ENCODE measurements around the gene CTTNBP2.

CTTNBP2 gene

DNA sequence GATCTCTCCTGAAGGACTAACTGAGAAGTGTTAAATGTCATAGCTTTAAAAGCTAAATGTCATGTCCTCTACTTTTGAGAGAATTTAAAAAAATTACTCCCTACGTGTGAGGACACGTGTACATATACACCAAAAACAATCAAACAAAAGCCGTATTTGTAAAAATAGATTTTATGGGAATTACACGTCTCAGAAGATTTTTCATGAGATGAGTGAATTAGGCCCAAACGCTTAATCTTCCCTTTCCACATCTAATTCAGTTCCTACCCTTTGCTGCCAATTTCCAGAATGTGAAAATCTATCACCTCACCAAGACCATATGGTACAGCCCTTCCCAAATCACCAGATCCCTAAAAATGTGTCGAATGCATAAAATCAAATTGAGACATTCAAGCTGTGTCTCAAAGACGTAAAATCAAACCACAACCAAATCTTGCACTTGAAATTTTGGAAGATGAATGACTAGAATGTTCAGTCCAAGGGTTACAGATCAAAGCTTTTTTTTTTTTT, 1.0 kb upstream of the CTTNBP2 start:
- TF ChIP-seq, protein P1, sequence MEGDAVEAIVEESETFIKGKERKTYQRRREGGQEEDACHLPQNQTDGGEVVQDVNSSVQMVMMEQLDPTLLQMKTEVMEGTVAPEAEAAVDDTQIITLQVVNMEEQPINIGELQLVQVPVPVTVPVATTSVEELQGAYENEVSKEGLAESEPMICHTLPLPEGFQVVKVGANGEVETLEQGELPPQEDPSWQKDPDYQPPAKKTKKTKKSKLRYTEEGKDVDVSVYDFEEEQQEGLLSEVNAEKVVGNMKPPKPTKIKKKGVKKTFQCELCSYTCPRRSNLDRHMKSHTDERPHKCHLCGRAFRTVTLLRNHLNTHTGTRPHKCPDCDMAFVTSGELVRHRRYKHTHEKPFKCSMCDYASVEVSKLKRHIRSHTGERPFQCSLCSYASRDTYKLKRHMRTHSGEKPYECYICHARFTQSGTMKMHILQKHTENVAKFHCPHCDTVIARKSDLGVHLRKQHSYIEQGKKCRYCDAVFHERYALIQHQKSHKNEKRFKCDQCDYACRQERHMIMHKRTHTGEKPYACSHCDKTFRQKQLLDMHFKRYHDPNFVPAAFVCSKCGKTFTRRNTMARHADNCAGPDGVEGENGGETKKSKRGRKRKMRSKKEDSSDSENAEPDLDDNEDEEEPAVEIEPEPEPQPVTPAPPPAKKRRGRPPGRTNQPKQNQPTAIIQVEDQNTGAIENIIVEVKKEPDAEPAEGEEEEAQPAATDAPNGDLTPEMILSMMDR (IDR thresholded peaks at IDR 0.05; ENCODE audit: insufficient read depth, low read length, poor library complexity, severe bottlenecking) = no peak
- no peak for TF ChIP-seq EZH2phosphoT487 (conservative IDR thresholded peaks at IDR 0.05; ENCODE audit: low read length)
- H2AFZ ChIP-seq (ENCODE audit: low read depth, low read length, severe bottlenecking) = no peak overlapping the region
- H3K9me2 ChIP-seq (replicated peaks; ENCODE audit: insufficient read depth, low read length) = no peaks in the 10 kb centered on the region
- H3K4me3 ChIP-seq (ENCODE audit: insufficient read depth, low read length, poor library complexity, severe bottlenecking) = no peak overlapping the region
- no peaks in the 10 kb centered on the region for H3K36me3 ChIP-seq (ENCODE audit: low read length)
- no peak overlapping the region for H3K9ac ChIP-seq (ENCODE audit: low read length)
- no peaks in the 10 kb centered on the region for H3K27me3 ChIP-seq (ENCODE audit: low read length)
- no peak overlapping the region for H3K4me2 ChIP-seq (ENCODE audit: low read depth, low read length, poor library complexity, severe bottlenecking)
- H4K20me1 ChIP-seq (ENCODE audit: low read depth, low read length) = no peaks in the 10 kb centered on the region
- no peaks in the 10 kb centered on the region for H3F3A ChIP-seq (ENCODE audit: insufficient read depth)
- no peaks in the 10 kb centered on the region for H3K79me2 ChIP-seq (ENCODE audit: insufficient read depth, low read length)
- no peaks in the 10 kb centered on the region for H3K9me3 ChIP-seq (ENCODE audit: insufficient read depth, low read length)
- no peak overlapping the region for H3K27ac ChIP-seq (ENCODE audit: low read depth, low read length)

DNA sequence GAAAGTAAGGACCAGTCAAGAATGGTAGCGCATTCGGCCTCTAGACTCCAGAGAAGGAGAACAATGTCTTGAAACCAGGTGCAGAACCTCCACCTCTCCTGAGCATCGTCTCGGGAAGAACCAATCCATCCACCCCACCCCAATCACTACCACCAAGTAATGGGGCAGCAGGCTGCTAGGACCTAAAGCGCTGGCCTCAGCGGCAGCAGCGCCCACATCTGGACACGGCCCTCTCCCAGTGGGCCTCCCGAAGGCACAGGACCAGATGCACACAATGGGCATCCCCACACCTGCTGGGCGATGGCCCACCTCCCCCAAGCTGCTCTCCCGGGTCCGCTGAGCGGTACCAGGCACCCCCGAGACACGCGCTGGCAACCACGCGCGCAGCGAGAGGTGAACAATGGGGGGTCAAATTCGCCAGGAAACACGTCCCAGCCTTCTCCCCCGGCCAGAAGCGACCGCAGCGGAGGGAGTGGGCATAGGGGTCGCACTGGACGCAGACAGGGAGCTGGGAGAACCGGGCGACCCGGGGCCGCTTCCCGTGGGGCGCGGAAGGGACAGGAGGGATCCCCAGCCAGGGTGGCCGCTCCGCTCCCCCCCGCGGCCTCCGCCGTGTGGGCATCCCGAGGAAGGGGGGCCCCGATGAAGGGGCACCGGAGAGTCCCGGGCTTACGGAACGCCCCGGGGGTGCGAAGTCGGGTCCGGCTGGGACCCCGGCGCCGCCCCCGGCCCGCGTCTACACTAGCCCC, 506 bp downstream of the CTTNBP2 start:
- Histone ChIP-seq H3K4me2 (ENCODE audit: low read depth, low read length, poor library complexity, severe bottlenecking) (no peak overlapping the region), H3K9ac (ENCODE audit: low read length) (no peak overlapping the region), H3K4me3 (ENCODE audit: insufficient read depth, low read length, poor library complexity, severe bottlenecking) (no peak overlapping the region)

DNA sequence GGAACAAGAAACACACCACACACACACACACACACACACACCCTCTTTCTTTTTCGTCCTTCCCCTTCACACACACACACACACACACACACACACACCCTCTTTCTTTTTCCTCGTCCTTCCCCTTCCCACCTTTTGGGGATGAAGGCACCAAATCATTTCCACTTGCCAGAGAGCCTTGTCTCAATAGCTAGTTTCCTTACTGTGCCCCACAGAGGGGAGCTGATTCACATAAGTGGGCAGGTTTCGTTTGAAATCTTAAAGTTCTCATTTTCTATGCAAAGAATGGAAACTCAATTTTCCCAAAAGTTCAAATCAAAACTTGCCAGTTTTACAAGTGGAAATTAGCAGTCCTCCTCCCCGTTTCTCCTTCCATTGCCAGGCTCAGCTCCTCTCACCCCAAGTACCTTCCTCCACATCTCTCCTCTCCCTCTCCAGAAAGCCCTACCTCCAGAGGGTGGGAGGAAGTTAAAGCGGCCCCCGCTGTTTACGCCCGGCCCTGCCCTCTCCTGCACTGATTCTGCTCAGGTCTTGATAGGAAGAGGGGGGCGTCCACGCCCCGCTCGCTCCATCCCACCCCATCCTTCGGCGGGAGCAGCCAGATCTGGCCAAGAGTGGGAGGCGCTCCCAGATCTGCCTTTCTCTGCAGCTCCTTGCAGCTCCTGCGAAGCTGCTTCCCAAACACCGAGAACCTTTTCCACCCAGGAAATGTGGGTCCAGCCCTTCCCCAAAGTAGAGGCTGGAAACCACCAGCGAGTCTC, 1.3 kb downstream of the CTTNBP2 start:
- no peaks in the 10 kb centered on the region for H3K9me3 ChIP-seq (ENCODE audit: insufficient read depth, low read length)
- H3K9me2 ChIP-seq (replicated peaks; ENCODE audit: insufficient read depth, low read length) = no peaks in the 10 kb centered on the region
- H3K27ac ChIP-seq (ENCODE audit: low read depth, low read length) = no peak overlapping the region
- no peaks in the 10 kb centered on the region for H3K27me3 ChIP-seq (ENCODE audit: low read length)
- H3K9ac ChIP-seq (ENCODE audit: low read length) = no peak overlapping the region
- no peak overlapping the region for H3K4me2 ChIP-seq (ENCODE audit: low read depth, low read length, poor library complexity, severe bottlenecking)
- H4K20me1 ChIP-seq (ENCODE audit: low read depth, low read length) = no peaks in the 10 kb centered on the region
- H3K4me3 ChIP-seq (ENCODE audit: insufficient read depth, low read length, poor library complexity, severe bottlenecking) = no peak overlapping the region
- H2AFZ ChIP-seq (ENCODE audit: low read depth, low read length, severe bottlenecking) = no peak overlapping the region
- TF ChIP-seq, protein P1 (IDR thresholded peaks at IDR 0.05; ENCODE audit: insufficient read depth, low read length, poor library complexity, severe bottlenecking) = no peak
- no peak for TF ChIP-seq EZH2phosphoT487 (conservative IDR thresholded peaks at IDR 0.05; ENCODE audit: low read length)
- H3F3A ChIP-seq (ENCODE audit: insufficient read depth) = no peaks in the 10 kb centered on the region
- H3K79me2 ChIP-seq (ENCODE audit: insufficient read depth, low read length) = no peaks in the 10 kb centered on the region
- H3K36me3 ChIP-seq (ENCODE audit: low read length) = no peaks in the 10 kb centered on the region

More for the DNA sequence above, 506 bp downstream of the CTTNBP2 start:
- H3K9me2 ChIP-seq (replicated peaks; ENCODE audit: insufficient read depth, low read length) = no peaks in the 10 kb centered on the region
- no peak overlapping the region for H2AFZ ChIP-seq (ENCODE audit: low read depth, low read length, severe bottlenecking)
- no peaks in the 10 kb centered on the region for H3K79me2 ChIP-seq (ENCODE audit: insufficient read depth, low read length)
- TF ChIP-seq EZH2phosphoT487 (conservative IDR thresholded peaks at IDR 0.05; ENCODE audit: low read length) = no peak
- TF ChIP-seq, protein P1 (IDR thresholded peaks at IDR 0.05; ENCODE audit: insufficient read depth, low read length, poor library complexity, severe bottlenecking) = no peak
- no peaks in the 10 kb centered on the region for H3K36me3 ChIP-seq (ENCODE audit: low read length)
- no peak overlapping the region for H3K27ac ChIP-seq (ENCODE audit: low read depth, low read length)
- H4K20me1 ChIP-seq (ENCODE audit: low read depth, low read length) = no peaks in the 10 kb centered on the region
- H3K27me3 ChIP-seq (ENCODE audit: low read length) = no peaks in the 10 kb centered on the region
- H3K9me3 ChIP-seq (ENCODE audit: insufficient read depth, low read length) = no peaks in the 10 kb centered on the region
- no peaks in the 10 kb centered on the region for H3F3A ChIP-seq (ENCODE audit: insufficient read depth)
